GM18858 (cell line): ENCODE data around the gene ARHGEF10L.

Source experiments
- ATAC-seq: cut with Tn5 transposase; IDR thresholded peaks from one replicate; pipeline ENCODE4 v1.9.1; 2021; ENCODE audit not compliant: unreplicated experiment

The ARHGEF10L gene

GRCh38 chr1:17567582-17567981 is 28.1 kb downstream of the ARHGEF10L start:
- no peak for ATAC-seq

- no peak for ATAC-seq
Observed at GRCh38 chr1:17568014-17568900, 28.8 kb downstream of the ARHGEF10L start.

GRCh38 chr1:17569200-17570139 is 30.0 kb downstream of the ARHGEF10L start:
- no peak for ATAC-seq

DNA sequence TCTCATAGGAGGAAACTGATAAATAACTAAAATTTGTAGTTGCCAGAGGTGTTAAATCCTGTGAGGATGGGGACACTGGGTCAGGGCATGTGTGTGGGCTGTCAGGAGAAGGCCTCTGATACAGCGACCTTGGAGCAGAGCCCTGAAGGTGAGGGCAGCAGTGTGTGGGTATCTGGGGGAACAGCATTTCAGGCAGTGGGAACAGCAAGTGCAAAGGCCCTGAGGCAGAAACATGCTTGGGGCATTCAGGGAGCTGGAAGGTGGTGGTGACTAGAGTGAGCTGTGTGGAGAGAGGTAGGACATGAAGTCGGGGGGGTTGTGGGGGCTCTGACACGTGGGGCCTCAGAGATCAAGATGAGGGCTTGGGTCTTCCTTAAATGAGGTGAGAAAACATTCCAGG is 30.7 kb downstream of the ARHGEF10L start:
- ATAC-seq = no peak

DNA sequence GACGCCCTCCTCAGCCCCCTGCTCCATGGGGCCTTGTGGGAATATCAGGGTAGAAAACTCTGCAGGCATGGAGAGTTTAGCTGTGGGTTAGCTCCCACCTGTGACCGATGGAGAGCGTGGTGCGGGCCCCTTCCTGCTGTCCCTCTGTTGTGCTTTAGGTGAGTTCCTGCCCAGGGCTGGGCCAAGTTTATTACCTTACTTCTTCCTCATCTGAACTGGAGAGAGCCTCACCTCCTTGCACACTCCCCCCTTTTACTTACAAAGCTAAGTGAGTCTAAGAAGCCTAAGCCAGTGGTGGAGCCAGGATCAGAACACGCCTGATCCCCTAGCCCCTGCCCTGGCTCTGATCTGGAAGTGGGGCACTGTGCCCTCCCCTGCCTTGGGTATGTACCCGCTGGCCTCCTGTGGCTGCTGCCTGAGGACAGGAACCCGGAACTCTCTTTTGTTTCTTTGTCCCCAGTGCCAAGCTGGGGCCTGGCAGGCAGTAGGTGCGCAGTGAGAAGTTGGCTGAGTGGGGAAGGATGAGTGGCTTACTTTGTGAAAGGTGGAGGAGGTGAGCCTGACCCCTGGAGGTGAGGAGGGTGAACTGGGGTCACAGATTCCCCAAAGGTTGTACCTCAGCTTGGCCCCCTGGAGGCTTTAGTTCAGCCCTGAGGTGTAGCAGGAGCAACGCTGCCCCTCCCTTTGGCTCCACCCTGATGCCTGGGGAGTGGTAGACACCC is 32.9 kb downstream of the ARHGEF10L start:
- ATAC-seq = no peak

- no peak for ATAC-seq
Observed at GRCh38 chr1:17573518-17574041, 34.1 kb downstream of the ARHGEF10L start.

GRCh38 chr1:17574516-17574915 is 35.0 kb downstream of the ARHGEF10L start:
- no peak for ATAC-seq

GRCh38 chr1:17575797-17576518 is 36.5 kb downstream of the ARHGEF10L start:
- no peak for ATAC-seq

- ATAC-seq = no peak
Observed at GRCh38 chr1:17576519-17576853, 37.0 kb downstream of the ARHGEF10L start.

- no peak for ATAC-seq
Observed at GRCh38 chr1:17577907-17578297, 38.4 kb downstream of the ARHGEF10L start.

DNA sequence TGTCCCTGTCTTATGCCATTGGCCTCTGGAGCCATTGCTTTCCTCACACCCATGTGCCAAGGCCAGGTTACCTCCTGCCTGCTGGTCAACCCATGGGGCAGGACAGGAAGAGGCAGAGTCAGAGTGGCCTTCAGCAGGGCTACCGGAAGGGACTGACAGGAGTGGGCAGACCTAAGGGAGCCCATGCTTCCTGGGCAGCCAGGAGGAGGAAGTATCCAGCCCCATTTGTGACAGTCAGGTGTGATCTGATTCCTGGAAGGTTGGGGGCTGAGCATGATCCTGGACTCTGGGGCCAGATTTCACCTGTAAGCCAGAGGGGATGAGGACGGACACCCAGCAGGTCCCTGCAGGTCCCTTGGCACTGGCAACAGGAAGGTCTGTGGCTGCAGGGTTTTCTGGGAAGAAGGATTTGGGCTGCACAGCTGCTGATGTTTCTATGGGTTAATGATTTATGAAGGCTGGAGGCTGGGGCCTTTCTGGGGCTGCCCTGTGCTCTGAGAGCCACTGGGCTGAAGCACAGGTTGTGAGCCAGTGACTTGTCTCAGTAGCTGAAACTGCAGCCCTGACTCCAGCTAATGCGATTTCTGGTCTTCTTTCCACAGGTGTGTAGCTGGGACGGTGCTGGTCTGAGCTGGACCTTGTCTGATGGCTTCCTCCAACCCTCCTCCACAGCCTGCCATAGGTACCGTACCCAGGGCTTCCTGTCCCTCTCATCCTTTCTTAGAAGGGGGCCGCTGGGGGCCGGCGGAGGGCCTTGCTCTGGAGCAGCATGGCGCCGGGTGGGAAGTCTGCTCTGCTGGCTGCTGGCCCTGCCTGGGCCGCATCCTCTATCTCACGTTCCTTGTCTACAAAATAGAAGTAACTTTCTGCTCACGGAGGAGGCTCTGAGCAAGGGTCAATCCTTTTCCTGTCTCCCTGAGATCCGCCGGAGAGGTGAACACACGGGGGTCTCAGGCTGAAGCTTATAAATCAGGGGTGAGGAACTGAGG is 40.7 kb downstream of the ARHGEF10L start:
- ATAC-seq = no peak

- no peak for ATAC-seq
Observed at GRCh38 chr1:17581389-17582123, 42.1 kb downstream of the ARHGEF10L start.

GRCh38 chr1:17582124-17582774 is 42.8 kb downstream of the ARHGEF10L start:
- no peak for ATAC-seq

DNA sequence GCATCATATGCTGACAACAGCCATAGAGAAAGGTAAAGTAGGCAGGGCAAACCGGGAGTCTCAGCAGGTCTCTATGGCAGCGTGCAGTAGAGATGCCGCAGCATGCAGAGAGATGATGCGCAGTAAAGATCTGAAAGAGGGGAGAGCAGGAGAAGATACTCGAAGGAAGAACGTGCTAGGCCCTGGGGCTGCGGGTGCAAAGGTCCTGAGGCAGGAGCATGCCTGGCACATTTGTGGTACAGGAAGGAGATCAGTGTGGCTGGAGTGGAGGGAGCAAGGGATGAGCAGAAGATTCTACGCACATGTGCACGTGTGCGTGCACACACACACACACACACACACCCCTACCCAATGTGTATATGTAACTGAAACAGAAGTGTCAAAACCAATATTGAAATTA is 45.0 kb downstream of the ARHGEF10L start:
- no peak for ATAC-seq

DNA sequence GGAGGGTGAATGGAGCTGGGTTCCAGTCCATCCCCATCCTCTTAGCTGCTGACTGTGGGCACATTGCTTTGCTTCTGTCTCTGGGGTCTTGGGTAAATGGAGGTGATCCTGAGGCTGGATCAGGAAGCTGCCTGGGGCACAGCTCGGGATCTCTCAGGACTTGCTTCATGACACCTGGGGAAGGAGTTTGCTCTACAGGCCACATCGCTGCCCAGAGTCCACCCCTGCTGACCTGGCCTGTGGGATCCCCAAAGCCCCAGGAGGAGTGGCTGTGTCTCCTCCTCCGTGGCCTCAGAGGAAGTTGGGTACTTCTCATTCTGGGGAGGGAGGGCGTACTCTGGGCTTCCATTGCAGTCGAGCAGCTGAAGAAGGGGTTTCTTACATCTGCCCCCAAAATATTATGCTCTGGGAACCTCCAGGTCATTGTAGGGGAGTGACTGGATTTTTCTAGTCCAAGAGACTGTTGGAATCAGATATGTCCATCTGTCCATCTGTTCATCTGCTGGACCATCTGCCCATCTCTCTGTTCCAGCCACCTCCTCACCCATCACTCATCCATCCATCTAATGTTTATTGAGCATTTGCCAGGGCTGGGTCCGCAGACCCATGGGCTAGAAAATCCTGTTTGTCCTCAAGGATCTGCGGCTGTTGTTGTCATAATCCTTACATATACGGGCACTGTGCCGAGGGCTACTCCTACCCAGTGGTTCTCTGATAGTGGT is 45.9 kb downstream of the ARHGEF10L start:
- no peak for ATAC-seq

GRCh38 chr1:17586172-17586964 is 46.9 kb downstream of the ARHGEF10L start:
- ATAC-seq = no peak

- no peak for ATAC-seq
Observed at GRCh38 chr1:17587693-17588047, 48.2 kb downstream of the ARHGEF10L start.
